Measurements from ENCODE around the gene LBX2.

LBX2 gene

GRCh38 chr2:74457129-74457548 is 42.3 kb downstream of the LBX2 start:
- no peak for DNase-seq

DNA sequence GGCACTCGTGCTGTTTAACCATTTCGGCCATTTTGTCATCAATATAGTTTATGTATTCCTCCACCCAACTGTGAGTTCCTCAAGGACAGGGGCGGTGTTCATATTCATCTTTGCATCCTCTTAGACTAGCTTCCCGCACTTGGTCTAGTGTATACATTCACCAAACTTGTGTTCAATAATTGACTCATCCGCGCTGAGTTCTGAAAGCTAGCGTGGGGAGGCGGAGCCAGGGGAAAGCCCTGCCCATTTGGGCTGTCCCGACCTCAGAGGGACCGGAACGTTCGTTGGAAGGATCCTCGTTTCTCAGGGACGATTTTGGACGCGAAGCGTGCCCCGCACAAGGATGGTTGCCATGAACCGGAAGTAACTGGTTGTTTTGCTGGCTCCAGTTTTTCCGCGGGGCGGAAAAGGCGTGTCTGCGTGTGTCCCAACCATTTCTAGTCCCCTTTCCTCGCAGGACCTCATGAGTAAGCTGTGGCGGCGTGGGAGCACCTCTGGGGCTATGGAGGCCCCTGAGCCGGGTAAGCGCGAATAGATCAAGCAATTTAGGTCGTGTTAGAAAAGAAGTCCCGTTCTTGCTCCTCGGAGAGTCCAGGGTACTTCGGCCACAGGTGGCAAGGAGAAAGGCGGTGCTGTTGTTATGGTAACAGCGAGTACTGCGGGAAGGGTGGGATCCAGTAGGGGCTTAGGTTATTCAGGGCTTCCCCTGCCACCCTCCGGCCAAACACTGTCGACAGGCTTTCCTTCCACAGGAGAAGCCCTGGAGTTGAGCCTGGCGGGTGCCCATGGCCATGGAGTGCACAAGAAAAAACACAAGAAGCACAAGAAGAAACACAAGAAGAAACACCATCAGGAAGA is 44.5 kb downstream of the LBX2 start, which contains the start of gene INO80B:
INO80B (plus strand) TSS at position 434 of the 858 bp plus-strand sequence; CDS start at position 464, 30 bp downstream.
- peak; percentile 97 for DNase-seq

DNA sequence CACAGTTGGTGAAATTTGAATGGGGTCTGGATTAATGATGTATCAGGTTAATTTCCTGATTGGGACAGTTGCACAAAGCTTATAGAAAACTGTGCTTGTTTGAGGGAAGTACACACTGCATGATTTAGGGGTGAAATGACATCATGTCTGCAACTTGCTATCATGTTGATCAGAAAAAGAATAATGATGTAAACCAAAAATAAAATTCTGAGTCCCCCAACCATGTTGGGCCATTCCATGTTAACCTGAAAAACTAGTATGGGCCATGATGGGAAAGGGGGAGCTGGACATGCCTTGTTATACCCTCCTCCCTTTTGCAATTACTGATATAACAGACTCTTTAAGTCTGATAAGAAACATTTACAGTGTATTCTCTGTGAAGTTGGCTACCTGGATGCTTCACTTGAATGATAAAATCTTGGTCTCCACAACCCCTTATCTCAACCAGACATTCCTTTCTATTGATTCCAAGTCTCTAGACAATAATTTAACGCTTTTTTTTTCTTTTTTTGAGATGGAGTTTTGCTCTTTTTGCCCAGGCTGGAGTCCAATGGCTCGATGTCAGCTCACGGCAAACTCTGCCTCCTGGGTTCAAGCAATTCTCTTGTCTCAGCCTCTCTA is 48.7 kb downstream of the LBX2 start:
- no peak for DNase-seq

DNA sequence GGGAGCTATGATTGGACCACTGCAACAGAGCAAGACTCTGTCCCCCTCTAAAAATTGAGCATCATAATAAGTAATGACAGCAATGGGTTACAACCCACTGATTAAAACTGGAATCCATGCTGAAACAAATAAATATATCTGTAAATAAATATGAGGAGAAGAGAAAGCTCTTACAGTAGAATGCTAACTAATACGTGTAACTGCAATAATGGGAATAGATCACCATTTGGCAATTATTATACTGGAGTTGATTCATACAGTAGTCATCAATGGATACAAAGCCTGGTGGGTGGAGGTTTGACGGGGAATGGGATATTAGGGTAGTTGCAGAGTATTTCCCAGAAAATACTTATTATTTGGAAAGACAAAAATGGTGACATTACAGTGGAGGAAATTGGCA is 50.6 kb downstream of the LBX2 start:
- no peak for DNase-seq

All from fibroblast of skin of back (primary cell).